Measurements from ENCODE around the gene APLN.

Gene APLN

GRCh38 chrX:129596077-129596476, 58.7 kb downstream of the APLN start:
- DNase-seq (ENCODE audit: low read depth), result no peak

Data from stimulated activated CD8-positive, alpha-beta memory T cell treated with anti-CD3 and anti-CD28 coated beads, Interleukin-7, amount 100 ng/mL, for 24 hours (primary cell).